Ectodermal cell (in vitro differentiated cells): ENCODE data around the gene SUV39H1. TPM values are rescaled to one million over a fixed set of nuclear protein-coding genes. Genes with fewer than 3 reads are reported as not detected.
"Not testable (repeated sequence)": the region's sequence is repeated elsewhere in the genome, so short reads cannot be mapped to it uniquely, and the experiment has no call there.

Source experiments
- H3K27ac ChIP-seq: 2 replicates; pipeline ENCODE4 v1.7.0; 2013; ENCODE audit warnings: mild to moderate bottlenecking, low read depth, low read length; ENCODE audit not compliant: insufficient read depth, poor library complexity, severe bottlenecking
- H3K27me3 ChIP-seq: 2 replicates; pipeline ENCODE4 v1.7.0; 2013; ENCODE audit warnings: mild to moderate bottlenecking, low read length; ENCODE audit not compliant: insufficient read depth, control insufficient read depth, poor library complexity, severe bottlenecking
- H3K36me3 ChIP-seq: one replicate; pipeline ENCODE4 v1.7.0; 2013; ENCODE audit warnings: low read length; ENCODE audit not compliant: control insufficient read depth, insufficient read depth
- H3K4me1 ChIP-seq: one replicate; pipeline ENCODE4 v1.7.0; 2013; ENCODE audit warnings: low read length; ENCODE audit not compliant: control insufficient read depth, insufficient read depth
- H3K4me3 ChIP-seq: 2 replicates; pipeline ENCODE4 v1.7.0; 2013; ENCODE audit warnings: low read depth, low read length, control low read depth; ENCODE audit not compliant: insufficient read depth
- H3K9me3 ChIP-seq: 2 replicates; pipeline ENCODE4 v1.7.0; 2013; ENCODE audit warnings: mild to moderate bottlenecking, low read length, moderate library complexity; ENCODE audit not compliant: control insufficient read depth
- WGBS, 2 experiments: methylation state at CpG; one replicate each; pipeline ENCODE4 v1.1.7; 2013; ENCODE audit warnings: missing lambda C conversion rate in 2 of 2; 5-methylcytosine and 5-hydroxymethylcytosine counted together
- polyA plus RNA-seq, 4 experiments: library from polyadenylated mRNA; stranded (reverse); fragments of 50-300 nt; gene quantifications; one replicate each; pipeline ENCODE4 v1.2.3, GENCODE V29; 2013

The SUV39H1 gene, protein sequence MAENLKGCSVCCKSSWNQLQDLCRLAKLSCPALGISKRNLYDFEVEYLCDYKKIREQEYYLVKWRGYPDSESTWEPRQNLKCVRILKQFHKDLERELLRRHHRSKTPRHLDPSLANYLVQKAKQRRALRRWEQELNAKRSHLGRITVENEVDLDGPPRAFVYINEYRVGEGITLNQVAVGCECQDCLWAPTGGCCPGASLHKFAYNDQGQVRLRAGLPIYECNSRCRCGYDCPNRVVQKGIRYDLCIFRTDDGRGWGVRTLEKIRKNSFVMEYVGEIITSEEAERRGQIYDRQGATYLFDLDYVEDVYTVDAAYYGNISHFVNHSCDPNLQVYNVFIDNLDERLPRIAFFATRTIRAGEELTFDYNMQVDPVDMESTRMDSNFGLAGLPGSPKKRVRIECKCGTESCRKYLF
- polyA plus RNA-seq (2013, experiment 1 of 4) = 16.2 TPM
- 14.5 TPM for polyA plus RNA-seq (2013, experiment 2 of 4)
- 11.9 TPM for polyA plus RNA-seq (2013, experiment 3 of 4)
- polyA plus RNA-seq (2013, experiment 4 of 4) = 12.8 TPM

DNA sequence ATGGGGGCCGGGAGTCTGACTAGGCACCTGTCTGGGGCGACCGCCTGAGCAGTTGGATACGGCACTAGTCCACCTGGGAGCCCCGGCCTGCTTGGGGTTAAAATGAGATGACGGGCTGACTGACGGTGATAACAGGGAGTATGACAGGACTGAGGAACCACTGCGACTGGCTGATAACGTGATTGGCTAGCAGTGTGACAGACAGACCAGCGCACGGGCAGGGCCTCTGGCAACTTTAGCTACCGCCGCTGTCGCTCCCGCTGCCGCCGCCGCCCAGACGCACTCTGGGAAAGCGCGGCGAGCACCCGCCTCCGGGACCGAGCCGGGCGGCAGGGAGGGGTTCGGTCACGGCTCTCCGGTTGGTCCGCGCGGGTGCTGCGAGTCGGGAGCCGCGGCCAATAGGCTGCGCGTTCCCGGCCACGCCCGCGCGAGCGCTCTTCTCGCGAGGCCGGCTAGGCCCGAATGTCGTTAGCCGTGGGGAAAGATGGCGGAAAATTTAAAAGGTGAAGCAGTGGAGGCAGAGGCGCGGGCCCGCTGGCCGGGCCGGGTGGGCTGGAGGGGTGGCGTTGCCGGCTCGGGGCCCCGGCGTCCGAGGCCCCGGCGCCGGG is at the start of gene SUV39H1:
TSS of gene SUV39H1 (plus strand) at position 434 of the 608 bp plus-strand sequence. CDS start at position 485, 51 bp downstream.
- Histone ChIP-seq H3K4me3 (peak within 1 kb of the TSS; percentile 62), H3K4me1 (peaks cover 5% of the 10 kb centered on the region), H3K27ac (peak within 1 kb of the TSS; percentile 67), H3K27me3 (peaks cover 3% of the 10 kb centered on the region), H3K9me3 (no peaks in the 10 kb centered on the region), H3K36me3 (no peaks in the 10 kb centered on the region)
- 0 to 1% methylated on average over 66 of the region's 66 CpGs for WGBS, 2 experiments

DNA sequence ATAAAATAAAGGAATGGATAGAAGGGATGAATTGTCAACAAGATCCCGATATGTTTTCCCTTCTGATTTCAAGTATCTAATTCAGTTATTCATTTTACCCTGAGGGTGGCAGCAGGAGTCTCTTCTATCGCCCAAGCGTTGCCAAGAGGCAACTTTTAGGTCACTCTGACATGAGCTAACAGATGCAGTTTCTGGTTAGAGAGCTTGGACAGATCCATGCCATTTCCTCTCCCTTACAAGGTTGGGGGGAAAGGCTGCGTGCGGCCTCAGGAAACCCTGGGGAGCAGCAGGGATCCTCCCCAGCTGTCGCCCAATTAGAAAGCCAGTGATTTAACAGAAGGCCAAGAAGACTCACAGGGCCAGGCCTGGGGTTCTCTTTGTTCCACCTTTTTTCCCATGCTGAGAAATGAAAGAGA is 48.2 kb upstream of the SUV39H1 start:
- 0 to 7% methylated on average over 5 to 6 of the region's 6 CpGs for WGBS, 2 experiments
- no peak overlapping the region for H3K4me3 ChIP-seq

DNA sequence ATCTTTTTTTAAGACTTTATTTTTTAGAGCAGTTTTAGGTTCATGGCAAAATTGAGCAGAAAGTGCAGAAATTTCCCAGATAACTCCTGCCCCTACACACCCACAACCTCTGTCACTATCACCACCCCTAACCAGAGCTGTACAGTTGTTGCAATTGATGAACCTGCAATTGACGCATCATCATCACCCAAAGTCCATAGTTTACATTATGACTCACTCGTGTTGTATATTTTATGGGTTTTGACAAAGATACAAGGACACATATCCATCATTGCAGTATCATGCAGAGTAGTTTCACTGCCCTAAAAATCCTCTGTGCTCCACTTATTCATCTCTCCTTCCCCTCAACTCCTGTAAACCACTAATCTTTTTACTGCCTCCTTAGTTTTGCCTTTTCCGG is 47.4 kb upstream of the SUV39H1 start:
- Histone ChIP-seq H3K27me3 (no peaks in the 10 kb centered on the region), H3K27ac (no peak overlapping the region)
- 83 to 94% methylated on average over 3 of the region's 3 CpGs for WGBS, 2 experiments

More for the DNA sequence above, 48.2 kb upstream of the SUV39H1 start:
- no peaks in the 10 kb centered on the region for H3K4me1 ChIP-seq
- H3K9me3 ChIP-seq = no peaks in the 10 kb centered on the region
- no peak overlapping the region for H3K27ac ChIP-seq
- H3K36me3 ChIP-seq = no peaks in the 10 kb centered on the region
- no peaks in the 10 kb centered on the region for H3K27me3 ChIP-seq

DNA sequence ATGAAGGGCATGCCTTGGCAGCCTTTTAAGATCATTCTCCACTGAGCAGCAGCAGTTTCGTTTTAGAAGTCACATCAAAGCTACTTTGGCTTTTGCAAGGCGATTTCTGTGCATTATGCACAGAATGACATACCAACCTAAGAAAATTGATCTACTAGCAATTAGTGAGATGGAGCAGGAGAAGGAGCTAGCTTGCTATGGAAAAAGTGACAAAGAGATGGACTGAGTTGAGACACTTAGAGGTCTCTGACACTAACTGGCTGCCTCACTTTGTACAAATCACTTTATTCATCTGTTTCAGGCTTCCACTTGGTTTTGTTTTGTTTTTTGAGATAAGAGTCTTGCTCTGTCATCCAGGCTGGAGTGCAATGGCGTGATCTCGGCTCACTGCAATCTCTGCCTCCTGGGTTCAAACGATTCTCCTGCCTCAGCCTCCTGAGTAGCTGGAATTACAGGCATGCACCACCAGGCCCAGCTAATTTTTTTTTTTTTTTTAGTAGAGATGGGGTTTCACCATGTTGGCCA is 44.4 kb upstream of the SUV39H1 start:
- not testable (repeated sequence) for H3K4me3 ChIP-seq, H3K4me1 ChIP-seq, H3K27ac ChIP-seq, H3K27me3 ChIP-seq, H3K36me3 ChIP-seq, H3K9me3 ChIP-seq
- WGBS, 2 experiments = 90 to 94% methylated on average over 4 to 5 of the region's 5 CpGs

More for the DNA sequence above, 47.4 kb upstream of the SUV39H1 start:
- no peaks in the 10 kb centered on the region for H3K4me1 ChIP-seq
- no peaks in the 10 kb centered on the region for H3K9me3 ChIP-seq
- H3K4me3 ChIP-seq = no peak overlapping the region
- H3K36me3 ChIP-seq = no peaks in the 10 kb centered on the region

DNA sequence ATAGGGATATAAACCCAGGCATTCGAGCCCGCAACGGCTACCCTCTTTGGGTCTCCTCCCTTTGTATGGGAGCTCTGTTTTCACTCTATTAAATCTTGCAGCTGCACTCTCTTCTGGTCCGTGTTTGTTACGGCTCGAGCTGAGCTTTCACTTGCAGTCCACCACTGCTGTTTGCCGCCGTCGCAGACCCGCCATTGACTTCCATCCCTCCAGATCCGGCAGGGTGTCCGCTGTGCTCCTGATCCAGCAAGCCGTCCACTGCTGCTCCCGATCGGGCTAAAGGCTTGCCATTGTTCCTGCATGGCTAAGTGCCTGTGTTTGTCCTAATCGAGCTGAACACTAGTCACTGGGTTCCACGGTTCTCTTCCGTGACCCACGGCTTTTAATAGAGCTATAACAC is 41.8 kb upstream of the SUV39H1 start:
- WGBS, 2 experiments = 81 to 83% methylated on average over 19 of the region's 19 CpGs
- H3K36me3 ChIP-seq, H3K9me3 ChIP-seq, H3K4me1 ChIP-seq, H3K27me3 ChIP-seq, H3K4me3 ChIP-seq, H3K27ac ChIP-seq: not testable (repeated sequence)

DNA sequence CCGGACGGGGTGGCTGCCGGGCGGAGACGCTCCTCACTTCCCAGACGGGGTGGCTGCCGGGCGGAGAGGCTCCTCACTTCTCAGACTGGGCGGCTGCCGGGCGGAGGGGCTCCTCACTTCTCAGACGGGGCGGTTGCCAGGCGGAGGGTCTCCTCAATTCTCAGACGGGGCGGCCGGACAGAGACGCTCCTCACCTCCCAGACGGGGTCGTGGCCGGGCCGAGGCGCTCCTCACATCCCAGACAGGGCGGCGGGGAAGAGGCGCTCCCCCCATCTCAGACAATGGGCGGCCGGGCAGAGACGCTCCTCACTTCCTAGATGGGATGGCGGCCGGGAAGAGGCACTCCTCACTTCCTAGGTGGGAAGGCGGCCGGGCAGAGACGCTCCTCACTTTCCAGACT is 36.8 kb upstream of the SUV39H1 start:
- H3K27me3 ChIP-seq, H3K4me3 ChIP-seq, H3K27ac ChIP-seq, H3K36me3 ChIP-seq, H3K4me1 ChIP-seq, H3K9me3 ChIP-seq: not testable (repeated sequence)
- WGBS, 2 experiments = 95% methylated on average over 32 of the region's 34 CpGs

DNA sequence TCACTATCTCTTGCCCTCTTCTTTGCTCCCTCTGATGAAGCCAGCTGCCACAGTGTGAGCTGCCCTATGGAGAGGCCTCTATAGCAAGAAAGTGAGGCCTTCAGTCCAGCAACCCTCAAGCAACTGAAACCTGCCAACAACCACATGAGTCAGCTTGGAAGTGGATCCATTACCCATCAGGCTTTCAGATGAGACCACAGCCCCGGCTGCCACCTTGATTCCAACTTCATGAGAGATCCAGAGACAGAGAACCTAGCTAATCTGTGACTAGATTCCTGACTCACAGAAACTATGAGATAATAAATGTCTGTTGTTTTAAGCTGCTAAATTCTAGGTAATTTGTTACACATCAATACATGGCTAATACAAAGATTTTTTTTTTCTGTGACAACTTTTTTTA is 33.3 kb upstream of the SUV39H1 start:
- Histone ChIP-seq H3K4me3 (no peak overlapping the region), H3K36me3 (no peaks in the 10 kb centered on the region), H3K9me3 (no peaks in the 10 kb centered on the region), H3K27ac (no peak overlapping the region), H3K27me3 (no peaks in the 10 kb centered on the region), H3K4me1 (no peaks in the 10 kb centered on the region)
- WGBS, 2 experiments = 86% methylated on average over 1 of the region's 1 CpG; no CpG with 5 or more reads in 1 of the 2 experiments

DNA sequence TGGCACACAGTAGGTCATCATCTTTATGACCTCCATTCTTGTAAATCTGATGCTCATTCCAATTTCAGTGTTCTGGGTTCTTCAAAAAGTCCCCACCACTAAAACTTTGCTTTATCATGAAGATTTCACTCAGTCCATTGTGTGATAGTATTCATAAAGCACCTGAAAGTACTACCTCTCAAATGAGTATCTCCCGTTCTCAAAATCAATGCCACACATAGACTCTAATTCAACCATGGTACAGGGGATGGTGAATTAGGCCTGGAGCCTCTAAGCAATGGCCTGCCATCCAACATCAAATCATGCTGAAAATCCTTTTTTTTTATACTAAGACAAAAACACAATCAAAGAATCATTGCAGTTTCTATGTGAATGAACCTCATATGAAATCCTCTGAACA is 32.4 kb upstream of the SUV39H1 start:
- Histone ChIP-seq H3K9me3 (no peaks in the 10 kb centered on the region), H3K4me1 (no peaks in the 10 kb centered on the region), H3K27ac (no peak overlapping the region), H3K36me3 (no peaks in the 10 kb centered on the region), H3K27me3 (no peaks in the 10 kb centered on the region), H3K4me3 (no peak overlapping the region)
- 80 to 100% methylated on average over 1 of the region's 1 CpG for WGBS, 2 experiments

DNA sequence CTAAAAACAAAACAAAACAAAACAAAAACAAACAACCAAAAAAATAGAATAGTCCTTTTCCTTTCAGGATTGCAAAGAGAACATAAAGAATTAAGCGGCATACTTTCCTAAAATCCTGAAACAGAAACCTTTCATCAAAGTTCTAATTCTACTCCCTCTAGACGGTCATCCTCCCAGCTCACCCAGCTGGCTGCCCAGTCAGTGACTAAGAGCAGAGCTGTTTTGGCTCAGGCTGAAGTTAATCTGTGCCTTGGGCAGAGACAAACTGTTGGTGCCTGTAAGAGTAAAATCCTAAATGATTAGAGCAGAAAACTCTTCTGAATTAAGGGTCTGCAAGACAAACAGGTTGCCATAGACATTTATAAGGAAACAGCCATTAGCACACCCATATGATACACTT is 30.5 kb upstream of the SUV39H1 start:
- no peaks in the 10 kb centered on the region for H3K9me3 ChIP-seq
- H3K4me3 ChIP-seq = no peak overlapping the region
- no peak overlapping the region for H3K27ac ChIP-seq
- 78 to 92% methylated on average over 2 of the region's 2 CpGs for WGBS, 2 experiments
- no peaks in the 10 kb centered on the region for H3K36me3 ChIP-seq
- H3K27me3 ChIP-seq = no peaks in the 10 kb centered on the region
- H3K4me1 ChIP-seq = no peaks in the 10 kb centered on the region

DNA sequence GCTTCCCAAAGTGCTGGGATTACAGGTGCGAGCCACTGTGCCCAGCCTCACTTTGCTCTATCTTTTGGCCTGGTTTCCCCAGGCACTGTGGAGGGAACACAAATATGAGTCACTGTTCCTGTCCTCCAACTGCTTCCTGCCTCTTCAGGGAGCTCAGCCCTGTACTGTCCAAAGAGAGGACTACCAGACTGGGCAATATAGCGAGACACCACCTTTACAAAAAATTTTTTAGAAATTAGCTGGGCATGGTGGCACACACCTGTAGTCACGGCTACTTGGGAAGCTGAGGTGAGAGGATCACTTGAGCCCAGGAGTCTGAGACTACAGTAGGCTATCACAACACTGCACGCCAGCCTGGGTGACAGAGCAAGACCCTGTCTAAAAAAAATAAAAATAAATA is 29.9 kb upstream of the SUV39H1 start:
- H3K27ac ChIP-seq = no peak overlapping the region
- no peak overlapping the region for H3K4me3 ChIP-seq
- H3K36me3 ChIP-seq = no peaks in the 10 kb centered on the region
- H3K4me1 ChIP-seq = no peaks in the 10 kb centered on the region
- H3K27me3 ChIP-seq = no peaks in the 10 kb centered on the region
- WGBS, 2 experiments = 88 to 95% methylated on average over 2 to 4 of the region's 4 CpGs
- H3K9me3 ChIP-seq = no peaks in the 10 kb centered on the region
